ENCODE measurements around the gene GRK5.

- TF ChIP-seq CTCF (IDR thresholded peaks at IDR 0.05) (no peak), EZH2 (IDR thresholded peaks at IDR 0.05) (no peak), EZH2phosphoT487 (IDR thresholded peaks at IDR 0.05) (no peak)
Measured at GRCh38 chr10:119254335-119254734, 47.0 kb downstream of the GRK5 start.
